OCI-LY7 (cell line): ENCODE measurements around the gene MALRD1.

Experiments
- CTCF ChIP-seq: fragments of 200-600 bp; sonication (generic); conservative IDR thresholded peaks from 2 replicates; pipeline ENCODE4 v1.5.1; 2014; ENCODE audit warnings: mild to moderate bottlenecking, antibody characterized with exemption, low read length, moderate library complexity, mixed read lengths
- EZH2phosphoT487 ChIP-seq: fragments of 200-600 bp; sonication (generic); IDR thresholded peaks from 2 replicates; pipeline ENCODE4 v1.6.1; 2018; ENCODE audit warnings: low read depth, borderline replicate concordance, mild to moderate bottlenecking, mixed run types, antibody characterized with exemption, low read length, moderate library complexity, mixed read lengths

- TF ChIP-seq EZH2phosphoT487 (no peak), CTCF (no peak)
These were observed 136.3 kb downstream of the MALRD1 start for GRCh38 chr10:19184891-19185290.
